A549 (cell line): Measurements from ENCODE around the gene VWF. TPM values are rescaled to one million over a fixed set of nuclear protein-coding genes. Genes with fewer than 3 reads are reported as not detected.

Experiments used
- ATAC-seq, 2 experiments: fragments of 200-7000 bp in 1 of 2; fragments of >200 bp in 1 of 2; cut with Nextera tagmentation in 1 of 2; cut with Tn5 transposase in 1 of 2; 3 replicates each; pipeline versions ENCODE4 v1.8.0 to v1.9.1; 2018 to 2020; ENCODE audit warnings: mild to moderate bottlenecking in 1 of 2, moderate library complexity in 1 of 2
- CTCF ChIA-PET: fragments of 300-600 bp; sonication (Branson Sonifier 250); formaldehyde crosslinking; extraction: SDS; loops from one replicate; lab custom pipeline; 2021; ENCODE audit warnings: antibody characterized with exemption, inconsistent platforms; lab: Yijun Ruan, JAX
- POLR2A ChIA-PET: fragments of 350-600 bp; formaldehyde crosslinking; extraction: SDS; loops from one replicate; lab custom pipeline; 2021; ENCODE audit warnings: antibody characterized with exemption, inconsistent platforms; lab: Yijun Ruan, JAX
- DNase-seq, 2 experiments: peaks; one replicate each; pipeline versions ENCODE4 v3.0.0 to v3.0.0-alpha.2; 2011 to 2016; ENCODE audit warnings: low read depth in 1 of 2, low spot score in 1 of 2
- FAIRE-seq: peaks from 2 replicates; lab custom pipeline; 2011; peaks lifted over from hg19 to GRCh38; lab: Jason Lieb, UNC
- H3K27ac ChIP-seq, 2 experiments: fragments of >200 bp; sonication (Bioruptor Twin); formaldehyde crosslinking; 3 replicates each; pipeline ENCODE4 v1.5.1; 2016 to 2017
- H3K4me1 ChIP-seq: fragments of >200 bp; sonication (Bioruptor Twin); formaldehyde crosslinking; 3 replicates; pipeline ENCODE4 v1.6.1; 2016
- H3K4me2 ChIP-seq: fragments of >200 bp; sonication (Bioruptor Twin); formaldehyde crosslinking; 3 replicates; pipeline ENCODE4 v1.6.1; 2016
- H3K4me3 ChIP-seq: fragments of >200 bp; sonication (Bioruptor Twin); formaldehyde crosslinking; 3 replicates; pipeline ENCODE4 v1.5.1; 2016
- H3K9me3 ChIP-seq: fragments of >200 bp; sonication (Bioruptor Twin); formaldehyde crosslinking; 3 replicates; pipeline ENCODE4 v1.6.1; 2016
- CBX2 ChIP-seq: fragments of 200-600 bp; sonication (generic); IDR thresholded peaks from 2 replicates; pipeline ENCODE4 v1.6.1; 2016; ENCODE audit warnings: low read depth, mild to moderate bottlenecking, borderline replicate concordance
- CEBPB ChIP-seq, 2 experiments: fragments of >200 bp in 1 of 2; sonication (Bioruptor Twin) in 1 of 2; formaldehyde crosslinking in 1 of 2; IDR thresholded peaks; 2 replicates each; pipeline ENCODE4 v1.6.1; 2012 to 2016
- CHD2 ChIP-seq: fragments of 150-350 bp; IDR thresholded peaks from 2 replicates; pipeline ENCODE4 v1.6.1; 2014; ENCODE audit warnings: low read length; ENCODE audit not compliant: partially characterized antibody
- CHD4 ChIP-seq: fragments of 200-600 bp; sonication (generic); IDR thresholded peaks from 2 replicates; pipeline ENCODE4 v1.6.1; 2016; ENCODE audit warnings: antibody characterized with exemption, mild to moderate bottlenecking, borderline replicate concordance
- EHMT2 ChIP-seq: fragments of 200-600 bp; sonication (generic); IDR thresholded peaks from 2 replicates; pipeline ENCODE4 v1.6.1; 2016; ENCODE audit warnings: antibody characterized with exemption, low read depth, mild to moderate bottlenecking, moderate library complexity
- EP300 ChIP-seq, 2 experiments: fragments of >200 bp; sonication (Bioruptor Twin); formaldehyde crosslinking; IDR thresholded peaks; 2 replicates in 1 of 2; 3 replicates in 1 of 2; pipeline ENCODE4 v1.6.1; 2016 to 2017
- FOSB ChIP-seq: fragments of 250-450 bp; sonication (Bioruptor Pico); IDR thresholded peaks from 2 replicates; pipeline ENCODE4 v1.5.0; 2020; ENCODE audit warnings: mild to moderate bottlenecking, moderate library complexity
- FOXS1 ChIP-seq: fragments of 250-450 bp; sonication (Bioruptor Pico); IDR thresholded peaks from 2 replicates; pipeline ENCODE4 v1.5.0; 2020; ENCODE audit warnings: mild to moderate bottlenecking, moderate library complexity
- HOXA7 ChIP-seq: fragments of 250-450 bp; sonication (Bioruptor Pico); IDR thresholded peaks from 2 replicates; pipeline ENCODE4 v1.5.0; 2020; ENCODE audit warnings: mild to moderate bottlenecking, moderate library complexity
- MAZ ChIP-seq: fragments of 150-350 bp; IDR thresholded peaks from 2 replicates; pipeline ENCODE4 v1.6.1; 2014; ENCODE audit warnings: antibody characterized with exemption, low read depth, low read length, borderline replicate concordance
- NR3C1 ChIP-seq: fragments of >200 bp; sonication (Bioruptor Twin); formaldehyde crosslinking; IDR thresholded peaks from 3 replicates; pipeline ENCODE4 v1.6.1; 2017
- PHF8 ChIP-seq: fragments of 200-600 bp; sonication (generic); IDR thresholded peaks from 2 replicates; pipeline ENCODE4 v1.6.1; 2016; ENCODE audit warnings: low read depth, mild to moderate bottlenecking, antibody characterized with exemption, moderate library complexity, borderline replicate concordance
- RAD21 ChIP-seq, 2 experiments: fragments of >200 bp in 1 of 2; sonication (Bioruptor Twin) in 1 of 2; formaldehyde crosslinking in 1 of 2; IDR thresholded peaks in 1 of 2; conservative IDR thresholded peaks in 1 of 2; 2 replicates in 1 of 2; 3 replicates in 1 of 2; pipeline ENCODE4 v1.6.1; 2012 to 2018; ENCODE audit warnings: inconsistent platforms in 1 of 2
- TP53 ChIP-seq: fragments of 250-450 bp; sonication (Bioruptor Pico); IDR thresholded peaks from 2 replicates; pipeline ENCODE4 v1.5.0; 2021; ENCODE audit warnings: mild to moderate bottlenecking, moderate library complexity
- ZNF302 ChIP-seq: fragments of 250-450 bp; sonication (Bioruptor Pico); IDR thresholded peaks from 2 replicates; pipeline ENCODE4 v1.9.0; 2021; ENCODE audit warnings: inconsistent platforms, mild to moderate bottlenecking, moderate library complexity
- WGBS: methylation state at CpG from one replicate; pipeline ENCODE4 v1.1.6; 2017; ENCODE audit errors: missing lambda C conversion rate; 5-methylcytosine and 5-hydroxymethylcytosine counted together
- polyA plus RNA-seq, 4 experiments: library from polyadenylated mRNA; depleted of rRNA in 3 of 4; stranded (reverse); fragments of >200 nt; fragmentation: RNase III in 1 of 4; extraction: RNeasy Plus Mini Kit Qiagen cat#74134 plus additional on column Dnase treatment in 1 of 4; gene quantifications; 2 replicates in 3 of 4; 3 replicates in 1 of 4; pipeline ENCODE4 v1.2.3, GENCODE V29; 2011 to 2017
- TF ChIP-seq, protein P1 (sequence below): IDR thresholded peaks from 2 replicates; pipeline ENCODE4 v1.6.1; 2012
- TF ChIP-seq, protein P2 (sequence below): fragments of >200 bp; sonication (Bioruptor Twin); formaldehyde crosslinking; IDR thresholded peaks from 3 replicates; pipeline ENCODE4 v1.5.1; 2016
- TF ChIP-seq, protein P3 (sequence below): fragments of 250-450 bp; sonication (Bioruptor Pico); IDR thresholded peaks from 2 replicates; pipeline ENCODE4 v1.5.0; 2020; ENCODE audit warnings: low read depth, mild to moderate bottlenecking, moderate library complexity
- TF ChIP-seq, protein P4 (sequence below): IDR thresholded peaks from 2 replicates; pipeline ENCODE4 v1.6.1; 2012
- TF ChIP-seq, protein P5 (sequence below): fragments of 450-650 bp; IDR thresholded peaks from 2 replicates; pipeline ENCODE4 v1.6.1; 2014; ENCODE audit warnings: antibody characterized with exemption

VWF gene
- polyA plus RNA-seq, 2 of the 4 experiments (the other 2 are of a cell fraction) = 0.01 TPM; not detected in 1

DNA sequence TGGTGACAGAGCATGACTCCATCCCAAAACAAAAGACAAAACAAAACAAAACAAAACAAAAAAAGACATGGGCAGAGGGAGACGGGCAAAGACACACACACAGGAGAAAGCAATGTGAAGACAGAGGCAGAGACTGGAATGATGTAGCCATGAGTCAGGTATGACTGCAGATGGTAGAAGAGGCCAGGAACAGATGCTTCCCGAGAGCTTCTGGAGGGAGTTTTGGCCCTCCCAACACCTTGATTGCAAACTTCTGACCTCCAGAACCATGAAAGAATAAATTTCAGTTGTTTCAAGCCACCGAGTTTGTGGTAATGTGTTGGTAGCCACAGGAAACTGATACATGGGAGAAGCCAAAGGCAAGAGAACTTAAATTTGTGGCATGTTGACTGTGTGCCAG lies 27.1 kb downstream of the VWF start:
- peaks cover 17% of the 10 kb centered on the region for H3K4me1 ChIP-seq
- TF ChIP-seq FOSB (CRISPR knock-in tag) = no peak
- no peak for TF ChIP-seq TP53 (CRISPR knock-in tag)
- TF ChIP-seq RAD21 (conservative IDR thresholded peaks at IDR 0.05 in 1 of 2, IDR thresholded peaks at IDR 0.05 in 1 of 2) = no peak
- TF ChIP-seq EP300 (IDR thresholded peaks at IDR 0.05) = no peak
- no peak for TF ChIP-seq CHD2
- TF ChIP-seq, protein P1, sequence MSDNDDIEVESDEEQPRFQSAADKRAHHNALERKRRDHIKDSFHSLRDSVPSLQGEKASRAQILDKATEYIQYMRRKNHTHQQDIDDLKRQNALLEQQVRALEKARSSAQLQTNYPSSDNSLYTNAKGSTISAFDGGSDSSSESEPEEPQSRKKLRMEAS = no peak
- 32% methylated on average over 3 of the region's 3 CpGs for WGBS
- no peak for ATAC-seq
- ChIA-PET CTCF (no interaction called here), POLR2A (no interaction called here)
- no peak overlapping the region for H3K4me2 ChIP-seq
- no peak for FAIRE-seq
- peaks cover 5% of the 10 kb centered on the region; the same call in 2 of the 3 replicates for H3K9me3 ChIP-seq
- H3K27ac ChIP-seq = no peak overlapping the region
- no peak for DNase-seq
- no peak overlapping the region for H3K4me3 ChIP-seq

DNA sequence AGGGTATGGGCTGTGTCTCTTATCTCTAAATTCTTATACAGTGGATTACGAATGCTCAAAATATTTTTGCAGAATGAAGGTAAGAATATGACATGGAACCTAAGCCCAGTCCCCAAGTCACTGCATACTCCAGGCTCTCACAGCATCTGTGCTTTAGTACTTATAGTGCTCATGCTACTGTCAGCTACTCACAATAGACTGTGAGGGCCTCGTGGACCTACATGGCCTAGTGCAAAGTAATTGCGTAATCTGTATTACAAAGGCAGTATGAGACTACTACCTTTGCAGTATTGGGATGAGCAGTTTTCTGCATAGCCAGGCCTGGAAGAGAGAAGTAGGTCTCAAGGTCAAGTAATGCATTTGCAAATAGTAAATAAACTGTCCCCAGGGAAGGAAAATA lies 27.9 kb downstream of the VWF start:
- 63% methylated on average over 3 of the region's 3 CpGs for WGBS
- FAIRE-seq = no peak
- POLR2A ChIA-PET = no interaction called here

DNA sequence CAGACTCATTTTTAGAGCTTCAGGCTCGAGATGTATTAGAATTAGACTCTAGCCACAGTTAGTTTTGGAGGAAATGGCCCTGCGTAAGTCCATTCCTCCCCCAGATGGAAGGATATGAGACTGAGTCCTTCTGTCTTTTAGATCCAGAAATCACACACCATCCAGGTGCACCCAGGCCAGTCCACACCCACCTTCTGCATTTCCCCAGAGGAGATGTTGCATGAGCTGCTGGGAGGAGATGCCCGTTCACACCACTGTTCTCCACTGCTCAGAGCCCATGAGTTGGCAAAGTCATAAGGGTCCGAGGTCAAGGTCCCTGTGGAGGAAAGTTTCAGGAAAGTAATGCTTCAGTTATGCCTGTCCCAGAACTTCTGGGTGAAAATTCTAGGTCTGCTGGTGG lies 29.2 kb downstream of the VWF start:
- ChIA-PET POLR2A (interaction anchor here (0.6 kb wide), 1 partner anchor 42 kb away, joined by 3 read pairs; no protein-coding TSS in a partner anchor), CTCF (interaction anchor here (0.9 to 2.7 kb wide), 7 partner anchors 9 to 107 kb away, joined by 3 to 13 read pairs (median 5); no protein-coding TSS in a partner anchor)
- H3K9me3 ChIP-seq = peaks cover 5% of the 10 kb centered on the region; the same call in 2 of the 3 replicates
- FAIRE-seq (no peak), DNase-seq (no peak), ATAC-seq (no peak)
- H3K4me1 ChIP-seq = peaks cover 17% of the 10 kb centered on the region
- H3K4me3 ChIP-seq = no peak overlapping the region
- no peak overlapping the region for H3K27ac ChIP-seq
- TF ChIP-seq, protein P2, sequence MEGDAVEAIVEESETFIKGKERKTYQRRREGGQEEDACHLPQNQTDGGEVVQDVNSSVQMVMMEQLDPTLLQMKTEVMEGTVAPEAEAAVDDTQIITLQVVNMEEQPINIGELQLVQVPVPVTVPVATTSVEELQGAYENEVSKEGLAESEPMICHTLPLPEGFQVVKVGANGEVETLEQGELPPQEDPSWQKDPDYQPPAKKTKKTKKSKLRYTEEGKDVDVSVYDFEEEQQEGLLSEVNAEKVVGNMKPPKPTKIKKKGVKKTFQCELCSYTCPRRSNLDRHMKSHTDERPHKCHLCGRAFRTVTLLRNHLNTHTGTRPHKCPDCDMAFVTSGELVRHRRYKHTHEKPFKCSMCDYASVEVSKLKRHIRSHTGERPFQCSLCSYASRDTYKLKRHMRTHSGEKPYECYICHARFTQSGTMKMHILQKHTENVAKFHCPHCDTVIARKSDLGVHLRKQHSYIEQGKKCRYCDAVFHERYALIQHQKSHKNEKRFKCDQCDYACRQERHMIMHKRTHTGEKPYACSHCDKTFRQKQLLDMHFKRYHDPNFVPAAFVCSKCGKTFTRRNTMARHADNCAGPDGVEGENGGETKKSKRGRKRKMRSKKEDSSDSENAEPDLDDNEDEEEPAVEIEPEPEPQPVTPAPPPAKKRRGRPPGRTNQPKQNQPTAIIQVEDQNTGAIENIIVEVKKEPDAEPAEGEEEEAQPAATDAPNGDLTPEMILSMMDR = no peak
- TF ChIP-seq EHMT2 (no peak), FOXS1 (CRISPR knock-in tag) (no peak), MAZ (no peak), ZNF302 (CRISPR knock-in tag) (no peak), EP300 (IDR thresholded peaks at IDR 0.05) (no peak), CEBPB (IDR thresholded peaks at IDR 0.05) (no peak), PHF8 (no peak), CHD4 (no peak), HOXA7 (CRISPR knock-in tag) (no peak)
- TF ChIP-seq, protein P3, sequence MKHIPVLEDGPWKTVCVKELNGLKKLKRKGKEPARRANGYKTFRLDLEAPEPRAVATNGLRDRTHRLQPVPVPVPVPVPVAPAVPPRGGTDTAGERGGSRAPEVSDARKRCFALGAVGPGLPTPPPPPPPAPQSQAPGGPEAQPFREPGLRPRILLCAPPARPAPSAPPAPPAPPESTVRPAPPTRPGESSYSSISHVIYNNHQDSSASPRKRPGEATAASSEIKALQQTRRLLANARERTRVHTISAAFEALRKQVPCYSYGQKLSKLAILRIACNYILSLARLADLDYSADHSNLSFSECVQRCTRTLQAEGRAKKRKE (CRISPR knock-in tag) = no peak
- TF ChIP-seq, protein P4, sequence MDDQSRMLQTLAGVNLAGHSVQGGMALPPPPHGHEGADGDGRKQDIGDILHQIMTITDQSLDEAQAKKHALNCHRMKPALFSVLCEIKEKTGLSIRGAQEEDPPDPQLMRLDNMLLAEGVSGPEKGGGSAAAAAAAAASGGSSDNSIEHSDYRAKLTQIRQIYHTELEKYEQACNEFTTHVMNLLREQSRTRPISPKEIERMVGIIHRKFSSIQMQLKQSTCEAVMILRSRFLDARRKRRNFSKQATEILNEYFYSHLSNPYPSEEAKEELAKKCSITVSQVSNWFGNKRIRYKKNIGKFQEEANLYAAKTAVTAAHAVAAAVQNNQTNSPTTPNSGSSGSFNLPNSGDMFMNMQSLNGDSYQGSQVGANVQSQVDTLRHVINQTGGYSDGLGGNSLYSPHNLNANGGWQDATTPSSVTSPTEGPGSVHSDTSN = no peak
- TF ChIP-seq, protein P5, sequence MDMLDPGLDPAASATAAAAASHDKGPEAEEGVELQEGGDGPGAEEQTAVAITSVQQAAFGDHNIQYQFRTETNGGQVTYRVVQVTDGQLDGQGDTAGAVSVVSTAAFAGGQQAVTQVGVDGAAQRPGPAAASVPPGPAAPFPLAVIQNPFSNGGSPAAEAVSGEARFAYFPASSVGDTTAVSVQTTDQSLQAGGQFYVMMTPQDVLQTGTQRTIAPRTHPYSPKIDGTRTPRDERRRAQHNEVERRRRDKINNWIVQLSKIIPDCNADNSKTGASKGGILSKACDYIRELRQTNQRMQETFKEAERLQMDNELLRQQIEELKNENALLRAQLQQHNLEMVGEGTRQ = no peak
- no peak overlapping the region for H3K4me2 ChIP-seq
- 81% methylated on average over 4 of the region's 4 CpGs for WGBS

More for the DNA sequence above, 27.9 kb downstream of the VWF start:
- H3K9me3 ChIP-seq = peaks cover 5% of the 10 kb centered on the region; the same call in 2 of the 3 replicates
- peaks cover 17% of the 10 kb centered on the region for H3K4me1 ChIP-seq
- H3K27ac ChIP-seq = no peak overlapping the region
- no peak for ATAC-seq
- no peak for DNase-seq
- no peak overlapping the region for H3K4me3 ChIP-seq
- no peak for TF ChIP-seq NR3C1
- TF ChIP-seq CEBPB (IDR thresholded peaks at IDR 0.05) = peak; percentile 36 to 66; a peak in 3 of 4 replicates
- TF ChIP-seq CBX2 = no peak
- no peak overlapping the region for H3K4me2 ChIP-seq
- CTCF ChIA-PET = interaction anchor here (1.2 to 2.7 kb wide), 4 partner anchors 10 to 183 kb away, joined by 5 to 13 read pairs (median 5); no protein-coding TSS in a partner anchor
